ENCODE data around the gene IL1RL1.

DNA sequence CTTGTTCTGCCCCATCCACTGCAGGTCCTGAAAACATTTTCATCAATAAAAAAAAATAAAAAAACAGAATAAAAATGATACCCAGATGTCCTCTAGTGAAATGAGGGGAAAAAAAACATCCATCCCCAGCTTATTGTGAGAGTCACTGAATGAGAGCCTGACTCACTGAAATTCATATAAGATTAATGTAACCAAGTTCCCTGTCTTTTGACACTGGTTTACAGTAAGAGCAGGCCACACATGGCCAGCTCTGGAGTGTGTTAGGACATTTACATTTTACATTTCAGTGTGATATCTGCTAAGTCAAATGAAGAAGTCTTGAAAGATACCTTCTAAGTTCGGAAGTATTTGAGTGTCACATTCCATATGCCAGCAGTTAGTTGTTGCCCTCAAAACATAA, 23.1 kb downstream of the IL1RL1 start:
- TF ChIP-seq CTCF (IDR thresholded peaks at IDR 0.05) = no peak
- no peak for TF ChIP-seq POLR2A (IDR thresholded peaks at IDR 0.05)
